ENCODE measurements around the gene CLC. TPM values are rescaled to one million over a fixed set of nuclear protein-coding genes. Genes with fewer than 3 reads are reported as not detected.

Gene CLC
- total RNA-seq, 2 experiments from 2014 or later, result not detected

GRCh38 chr19:39735688-39736087, 2.1 kb downstream of the CLC start:
- Histone ChIP-seq H3K9me3 (ENCODE audit: low read length) (no peaks in the 10 kb centered on the region), H3K79me2 (ENCODE audit: insufficient read depth, low read depth, low read length) (no peaks in the 10 kb centered on the region), H3K4me1 (ENCODE audit: insufficient read depth, low read length, poor library complexity, severe bottlenecking) (no peaks in the 10 kb centered on the region), H3K27ac (ENCODE audit: low read depth, low read length, poor library complexity, severe bottlenecking) (no peak overlapping the region), H3K36me3 (ENCODE audit: insufficient read depth, low read length) (no peaks in the 10 kb centered on the region), H2AFZ (ENCODE audit: low read length) (no peak overlapping the region), H3K4me2 (ENCODE audit: low read length) (no peak overlapping the region), H3K9me2 (ENCODE audit: insufficient read depth, low read length) (no peaks in the 10 kb centered on the region), H3K4me3 (ENCODE audit: low read depth, low read length, poor library complexity, severe bottlenecking) (no peak overlapping the region), H4K20me1 (ENCODE audit: insufficient read depth, low read length) (no peaks in the 10 kb centered on the region)
- POLR2A ChIA-PET, result interaction anchor here (0.6 kb wide), 1 partner anchor 1895 kb away, joined by 3 read pairs; no protein-coding TSS in a partner anchor
- DNase-seq (ENCODE audit: low spot score), result no peak
- intact Hi-C loops (cut with micrococcal nuclease; ENCODE audit: unreplicated experiment), result no loop called here
- CTCF ChIA-PET (ENCODE audit: unreplicated experiment), result no interaction called here
- no TSS peak for BruUV-seq (replicated peaks)
- TF ChIP-seq EZH2phosphoT487 (IDR thresholded peaks at IDR 0.05; ENCODE audit: borderline replicate concordance, low read depth, low read length) (no peak), CTCF (conservative IDR thresholded peaks at IDR 0.05; ENCODE audit: low read length) (no peak)

GRCh38 chr19:39733841-39734240, 4.0 kb downstream of the CLC start:
- Histone ChIP-seq H3K36me3 (ENCODE audit: insufficient read depth, low read length) (no peaks in the 10 kb centered on the region), H3K4me2 (ENCODE audit: low read length) (no peak overlapping the region), H3K9me2 (ENCODE audit: insufficient read depth, low read length) (no peaks in the 10 kb centered on the region), H3K27ac (ENCODE audit: low read depth, low read length, poor library complexity, severe bottlenecking) (no peak overlapping the region), H3K79me2 (ENCODE audit: insufficient read depth, low read depth, low read length) (no peaks in the 10 kb centered on the region), H2AFZ (ENCODE audit: low read length) (no peak overlapping the region), H4K20me1 (ENCODE audit: insufficient read depth, low read length) (no peaks in the 10 kb centered on the region), H3K4me3 (ENCODE audit: low read depth, low read length, poor library complexity, severe bottlenecking) (no peak overlapping the region), H3K4me1 (ENCODE audit: insufficient read depth, low read length, poor library complexity, severe bottlenecking) (no peaks in the 10 kb centered on the region), H3K9me3 (ENCODE audit: low read length) (no peaks in the 10 kb centered on the region)
- TF ChIP-seq CTCF (conservative IDR thresholded peaks at IDR 0.05; ENCODE audit: low read length), result no peak
- DNase-seq (ENCODE audit: low spot score), result no peak
- ChIA-PET POLR2A (no interaction called here), CTCF (ENCODE audit: unreplicated experiment) (no interaction called here)
- no TSS peak for BruUV-seq (replicated peaks)
- intact Hi-C loops (cut with micrococcal nuclease; ENCODE audit: unreplicated experiment), result no loop called here

- ChIA-PET POLR2A (no interaction called here), CTCF (ENCODE audit: unreplicated experiment) (no interaction called here)
- no TSS peak for BruUV-seq (replicated peaks)
Measured at GRCh38 chr19:39731685-39732084, 6.1 kb downstream of the CLC start.

More at GRCh38 chr19:39731685-39732084, 6.1 kb downstream of the CLC start:
- intact Hi-C loops (cut with micrococcal nuclease; ENCODE audit: unreplicated experiment), result no loop called here
- Histone ChIP-seq H4K20me1 (ENCODE audit: insufficient read depth, low read length) (no peaks in the 10 kb centered on the region), H3K9me2 (ENCODE audit: insufficient read depth, low read length) (no peaks in the 10 kb centered on the region), H3K9me3 (ENCODE audit: low read length) (no peaks in the 10 kb centered on the region), H3K79me2 (ENCODE audit: insufficient read depth, low read depth, low read length) (no peaks in the 10 kb centered on the region), H3K4me2 (ENCODE audit: low read length) (no peak overlapping the region), H3K4me3 (ENCODE audit: low read depth, low read length, poor library complexity, severe bottlenecking) (no peak overlapping the region), H2AFZ (ENCODE audit: low read length) (no peak overlapping the region), H3K27ac (ENCODE audit: low read depth, low read length, poor library complexity, severe bottlenecking) (no peak overlapping the region), H3K36me3 (ENCODE audit: insufficient read depth, low read length) (no peaks in the 10 kb centered on the region), H3K4me1 (ENCODE audit: insufficient read depth, low read length, poor library complexity, severe bottlenecking) (no peaks in the 10 kb centered on the region)
- DNase-seq (ENCODE audit: low spot score), result no peak
- TF ChIP-seq EZH2phosphoT487 (IDR thresholded peaks at IDR 0.05; ENCODE audit: borderline replicate concordance, low read depth, low read length), result no peak
- no peak for TF ChIP-seq CTCF (conservative IDR thresholded peaks at IDR 0.05; ENCODE audit: low read length)

Data from OCI-LY7 (cell line).